Motor neuron (in vitro differentiated cells): ENCODE data around the gene DNAJC25. TPM values are rescaled to one million over a fixed set of nuclear protein-coding genes. Genes with fewer than 3 reads are reported as not detected.

Experiments used
- ATAC-seq, 8 experiments: fragments of 200-7000 bp; cut with Tn5 transposase; replicated peaks in 6 of 8; 2 replicates each; pipeline ENCODE4 v1.8.0; 2021; ENCODE audit warnings: mild to moderate bottlenecking in 8 of 8, moderate library complexity in 8 of 8
- H3K27ac ChIP-seq, 2 donors: fragments of 250-450 bp; sonication (Bioruptor Pico); 2 replicates each; pipeline ENCODE4 v1.9.0; 2021; ENCODE audit warnings: antibody characterized with exemption in 2 of 2, mild to moderate bottlenecking in 2 of 2, moderate library complexity in 1 of 2
- H3K4me1 ChIP-seq, 2 donors: fragments of 250-450 bp; sonication (Bioruptor Pico); replicated peaks in 1 of 2; 2 replicates each; pipeline ENCODE4 v1.6.1; 2021; ENCODE audit warnings: antibody characterized with exemption in 2 of 2, mild to moderate bottlenecking in 2 of 2, moderate library complexity in 1 of 2
- H3K4me3 ChIP-seq, 5 donors: fragments of 250-450 bp; sonication (Bioruptor Pico); 2 replicates each; pipeline ENCODE4 v1.9.0; 2021; ENCODE audit warnings: antibody characterized with exemption in 5 of 5, mild to moderate bottlenecking in 5 of 5, moderate library complexity in 4 of 5
- WGBS, 10 experiments: fragments of 450-650 bp; shearing (Covaris generic); methylation state at CpG; one replicate each; pipeline ENCODE4 v1.0.0; 2022; 5-methylcytosine and 5-hydroxymethylcytosine counted together
- in situ Hi-C, 9 experiments: fragments of 400-800 bp; cut with MboI; loops; one replicate each; pipeline ENCODE4 v1.15.0; 2021; ENCODE audit warnings: low sequenced_read_pairs in 9 of 9, low pct_unique_long_range_greater_than_20kb in 2 of 9; ENCODE audit not compliant: unreplicated experiment in 9 of 9
- total RNA-seq, 8 experiments: library from RNA; unstranded; fragments of 300-600 nt; gene quantifications; 2 replicates each; pipeline versions ENCODE4 v1.2.3 to v1.2.4, GENCODE V29; 2022

Gene DNAJC25
- total RNA-seq, 8 experiments from 2014 or later, result 6.0 to 13.7 (median 9.1) TPM

DNA sequence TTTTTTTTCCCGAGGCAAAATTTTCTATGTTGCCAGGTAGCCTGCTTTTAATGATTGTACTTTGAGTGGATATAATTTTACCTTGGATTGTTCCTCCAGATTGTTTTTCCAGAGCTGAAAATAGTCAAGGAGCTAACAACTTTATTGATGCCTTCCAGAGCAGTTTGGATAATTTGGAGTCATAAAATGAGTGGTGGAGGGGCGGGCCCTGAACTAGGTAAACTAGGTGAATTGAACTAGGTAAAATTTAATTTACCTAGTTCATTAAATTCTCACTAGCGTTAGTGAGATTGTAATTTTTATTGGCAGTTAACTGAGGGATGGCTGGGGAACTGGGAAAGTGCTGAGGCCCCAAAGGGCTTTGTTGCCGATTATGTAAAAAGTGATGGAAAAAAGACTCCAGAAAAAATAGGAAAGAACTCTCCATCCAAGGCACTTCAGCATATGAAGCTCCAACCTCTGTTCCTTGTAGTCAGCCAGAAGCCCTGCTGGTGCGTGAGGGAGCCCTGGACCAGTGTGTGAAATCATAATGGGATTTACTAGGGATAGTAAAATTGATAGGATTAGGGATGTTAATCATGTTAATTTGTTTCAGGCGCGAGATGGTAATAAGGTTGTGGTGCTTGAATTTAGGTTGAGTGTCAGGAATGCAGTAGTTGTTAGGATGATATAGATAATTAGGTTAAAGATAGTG, 1.7 kb downstream of the DNAJC25 start:
- Histone ChIP-seq H3K4me1 (peaks cover 4 to 14% of the 10 kb centered on the region in 2 donors), H3K27ac (no peak overlapping the region), H3K4me3 (peak overlapping the region; percentile 67 to 100 (median 93))
- in situ Hi-C loops, result no loop called here
- no peak for ATAC-seq
- WGBS, 10 experiments, result 52 to 87% (median 73%) methylated on average over 2 to 7 of the region's 7 CpGs

DNA sequence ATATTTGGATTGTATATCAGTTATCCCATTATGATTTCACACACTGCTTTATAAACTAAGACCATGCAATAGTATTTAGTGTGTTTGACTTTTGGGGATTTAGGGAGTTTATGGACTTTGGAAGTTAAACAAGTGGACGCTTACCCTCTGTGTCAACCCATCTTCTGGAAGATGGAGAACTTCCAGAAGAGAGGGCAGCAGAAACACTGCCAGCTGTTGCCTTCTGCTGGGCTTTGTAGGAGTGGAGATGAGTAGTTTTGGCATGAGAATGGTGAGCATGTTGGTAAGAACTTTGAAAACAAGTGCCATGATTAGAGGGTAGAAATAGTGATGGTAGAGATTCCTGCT, 2.2 kb downstream of the DNAJC25 start:
- H3K4me3 ChIP-seq, result peak overlapping the region in 1 of 5 donors; percentile 95
- peaks cover 4 to 14% of the 10 kb centered on the region in 2 donors for H3K4me1 ChIP-seq
- in situ Hi-C loops, result no loop called here
- H3K27ac ChIP-seq, result no peak overlapping the region
- ATAC-seq, result no peak
- 83 to 100% (median 100%) methylated on average over 1 of the region's 1 CpG; no CpG with 5 or more reads in 7 of the 10 experiments for WGBS, 10 experiments

- no peak overlapping the region for H3K27ac ChIP-seq
- in situ Hi-C loops, result no loop called here
- 86 to 100% methylated on average over 1 of the region's 1 CpG; no CpG with 5 or more reads in 8 of the 10 experiments for WGBS, 10 experiments
- no peak overlapping the region for H3K4me3 ChIP-seq
- peaks cover 4 to 14% of the 10 kb centered on the region in 2 donors for H3K4me1 ChIP-seq
- no peak for ATAC-seq
These were observed 3.7 kb downstream of the DNAJC25 start for GRCh38 chr9:111634860-111635259.

- 81 to 100% (median 91%) methylated on average over 2 to 6 of the region's 6 CpGs for WGBS, 10 experiments
- ATAC-seq, result no peak
- H3K4me3 ChIP-seq, result no peak overlapping the region
- in situ Hi-C loops, result no loop called here
- no peak overlapping the region for H3K27ac ChIP-seq
- H3K4me1 ChIP-seq, result peaks cover 4 to 13% of the 10 kb centered on the region in 2 donors
These were observed 6.4 kb downstream of the DNAJC25 start for GRCh38 chr9:111637421-111637950.

GRCh38 chr9:111644195-111644772, 13.2 kb downstream of the DNAJC25 start:
- H3K4me3 ChIP-seq, result no peak overlapping the region
- no peak for ATAC-seq
- no peak overlapping the region for H3K27ac ChIP-seq
- in situ Hi-C loops, result no loop called here
- WGBS, 10 experiments, result 84 to 100% (median 94%) methylated on average over 2 to 8 of the region's 8 CpGs
- H3K4me1 ChIP-seq, result no peaks in the 10 kb centered on the region

GRCh38 chr9:111645806-111646205, 14.7 kb downstream of the DNAJC25 start:
- WGBS, 10 experiments, result 80 to 100% (median 100%) methylated on average over 1 of the region's 1 CpG; no CpG with 5 or more reads in 2 of the 10 experiments
- ATAC-seq, result no peak
- Histone ChIP-seq H3K27ac (no peak overlapping the region), H3K4me3 (no peak overlapping the region), H3K4me1 (no peaks in the 10 kb centered on the region)
- in situ Hi-C loops, result no loop called here

DNA sequence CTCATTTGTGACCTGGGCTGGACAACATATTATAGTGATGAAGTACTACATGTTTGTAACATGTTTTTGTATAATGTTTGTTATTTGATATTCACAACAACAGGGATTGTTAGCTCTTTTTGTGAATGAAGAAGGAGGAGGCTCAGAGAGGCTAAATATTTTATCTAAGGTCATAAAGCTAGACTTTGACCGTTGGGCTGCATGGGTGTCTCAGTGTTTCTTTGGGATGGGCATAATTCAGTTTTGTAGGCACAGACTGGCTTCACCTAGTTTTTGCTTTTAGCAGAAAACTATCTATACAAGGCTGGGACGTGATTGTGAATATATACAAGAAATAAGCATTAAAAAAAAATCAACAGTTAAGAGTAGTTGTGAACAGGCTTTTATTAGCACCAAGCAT, 15.3 kb downstream of the DNAJC25 start:
- Histone ChIP-seq H3K4me3 (no peak overlapping the region), H3K27ac (no peak overlapping the region), H3K4me1 (no peaks in the 10 kb centered on the region)
- in situ Hi-C loops, result no loop called here
- WGBS, 10 experiments, result 71 to 100% (median 93%) methylated on average over 1 to 2 of the region's 2 CpGs; no CpG with 5 or more reads in 1 of the 10 experiments
- no peak for ATAC-seq

DNA sequence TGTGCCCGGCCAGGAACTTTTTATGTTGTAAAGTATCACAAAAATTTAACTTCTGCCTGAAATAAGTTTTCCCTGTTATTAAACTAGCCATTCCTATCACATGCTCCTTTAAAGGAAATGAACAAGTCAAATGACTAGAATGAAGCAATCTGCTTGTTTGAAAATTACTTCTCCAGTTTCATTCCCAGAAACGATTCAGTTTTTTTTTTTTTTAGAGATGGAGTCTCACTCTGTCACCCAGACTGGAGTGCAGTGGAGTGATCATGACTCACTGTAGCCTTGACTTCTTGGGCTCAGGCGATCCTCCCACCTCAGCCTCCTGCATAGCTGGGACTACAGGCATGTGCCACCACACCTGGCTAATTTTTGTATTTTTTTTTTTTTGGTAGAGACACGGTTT, 16.9 kb downstream of the DNAJC25 start:
- peak in 1 of 8 experiments; percentile 46 for ATAC-seq

DNA sequence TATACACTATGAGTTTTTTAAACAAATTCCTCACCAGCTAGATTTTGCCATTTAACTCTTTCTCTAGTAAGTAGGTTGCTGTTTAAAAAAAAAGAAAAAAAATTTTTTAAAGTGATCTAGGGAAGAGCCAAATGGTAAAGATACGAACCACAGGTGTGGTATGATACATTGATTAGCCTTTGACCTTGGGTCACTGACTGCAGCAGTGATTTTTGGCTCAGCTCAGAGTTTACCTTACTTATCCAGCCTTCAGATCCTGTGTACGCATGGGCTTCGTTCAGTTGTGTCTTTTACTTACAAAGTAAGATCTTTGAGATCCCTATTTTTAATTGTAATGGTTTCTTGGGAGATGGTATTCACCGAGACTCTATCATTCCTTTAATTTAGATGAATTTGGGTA, 17.9 kb downstream of the DNAJC25 start:
- Histone ChIP-seq H3K4me1 (no peaks in the 10 kb centered on the region), H3K27ac (no peak overlapping the region), H3K4me3 (no peak overlapping the region)
- ATAC-seq, result no peak
- in situ Hi-C loops, result no loop called here
- 86 to 100% (median 99%) methylated on average over 1 to 4 of the region's 4 CpGs for WGBS, 10 experiments

More for the DNA sequence above, 16.9 kb downstream of the DNAJC25 start:
- in situ Hi-C loops, result no loop called here
- H3K4me3 ChIP-seq, result no peak overlapping the region
- no peak overlapping the region for H3K27ac ChIP-seq
- WGBS, 10 experiments, result 0 to 100% (median 97%) methylated on average over 1 to 4 of the region's 4 CpGs
- no peaks in the 10 kb centered on the region for H3K4me1 ChIP-seq

- Histone ChIP-seq H3K4me3 (no peak overlapping the region), H3K4me1 (peaks cover 0 to 2% of the 10 kb centered on the region in 2 donors), H3K27ac (no peak overlapping the region)
- 45 to 100% (median 80%) methylated on average over 2 to 6 of the region's 6 CpGs for WGBS, 10 experiments
- peak in 1 of 8 experiments; percentile 3 for ATAC-seq
- in situ Hi-C loops, result no loop called here
These were observed 25.9 kb downstream of the DNAJC25 start for GRCh38 chr9:111657051-111657450.

DNA sequence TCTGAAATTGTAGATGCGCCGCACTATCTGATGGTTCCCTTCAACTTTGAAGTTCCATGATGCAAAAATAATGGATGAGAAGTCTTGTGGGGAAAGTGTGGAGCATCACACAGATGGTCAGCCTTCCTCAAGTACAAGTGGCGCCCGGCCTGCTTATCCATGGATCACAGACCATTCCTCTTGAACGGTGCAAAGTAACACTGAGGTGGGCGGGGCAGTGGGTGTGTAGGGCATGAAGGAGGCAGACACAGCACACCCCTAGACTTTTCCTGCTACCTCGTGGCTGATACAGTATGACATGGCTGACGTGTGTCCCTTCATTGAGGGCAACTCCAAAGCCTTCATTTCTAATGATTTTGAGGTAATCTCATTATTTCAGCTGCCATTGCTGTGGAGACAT, 27.8 kb downstream of the DNAJC25 start:
- 25 to 100% (median 80%) methylated on average over 1 to 3 of the region's 8 CpGs; no CpG with 5 or more reads in 4 of the 10 experiments for WGBS, 10 experiments
- in situ Hi-C loops, result no loop called here
- Histone ChIP-seq H3K4me3 (no peak overlapping the region), H3K4me1 (peaks cover 2 to 10% of the 10 kb centered on the region in 2 donors), H3K27ac (no peak overlapping the region)
- no peak for ATAC-seq

DNA sequence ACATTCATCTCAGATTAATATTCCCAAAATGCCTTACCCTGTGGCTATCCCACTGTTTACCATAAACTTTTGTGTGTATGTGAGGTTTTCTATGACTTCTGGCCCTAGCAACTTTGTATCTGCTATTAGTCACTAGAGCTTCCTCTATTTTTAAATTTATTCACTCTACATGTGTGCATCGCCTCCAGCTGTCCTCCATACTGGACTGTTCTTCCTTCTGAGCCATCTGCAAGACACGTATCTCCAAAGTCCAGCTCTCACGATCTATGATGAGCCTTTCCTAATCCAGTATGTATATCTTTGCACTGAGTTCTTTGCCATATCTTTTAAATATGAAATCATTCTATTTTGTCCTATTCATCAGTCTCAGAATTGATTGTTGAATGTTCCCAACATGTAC, 28.6 kb downstream of the DNAJC25 start:
- 11 to 96% (median 83%) methylated on average over 1 to 3 of the region's 3 CpGs; no CpG with 5 or more reads in 1 of the 10 experiments for WGBS, 10 experiments
- H3K27ac ChIP-seq, result no peak overlapping the region
- no peak overlapping the region for H3K4me3 ChIP-seq
- ATAC-seq, result peak in 2 of 8 experiments; percentile 27 to 40
- peaks cover 2 to 10% of the 10 kb centered on the region in 2 donors for H3K4me1 ChIP-seq
- in situ Hi-C loops, result no loop called here

DNA sequence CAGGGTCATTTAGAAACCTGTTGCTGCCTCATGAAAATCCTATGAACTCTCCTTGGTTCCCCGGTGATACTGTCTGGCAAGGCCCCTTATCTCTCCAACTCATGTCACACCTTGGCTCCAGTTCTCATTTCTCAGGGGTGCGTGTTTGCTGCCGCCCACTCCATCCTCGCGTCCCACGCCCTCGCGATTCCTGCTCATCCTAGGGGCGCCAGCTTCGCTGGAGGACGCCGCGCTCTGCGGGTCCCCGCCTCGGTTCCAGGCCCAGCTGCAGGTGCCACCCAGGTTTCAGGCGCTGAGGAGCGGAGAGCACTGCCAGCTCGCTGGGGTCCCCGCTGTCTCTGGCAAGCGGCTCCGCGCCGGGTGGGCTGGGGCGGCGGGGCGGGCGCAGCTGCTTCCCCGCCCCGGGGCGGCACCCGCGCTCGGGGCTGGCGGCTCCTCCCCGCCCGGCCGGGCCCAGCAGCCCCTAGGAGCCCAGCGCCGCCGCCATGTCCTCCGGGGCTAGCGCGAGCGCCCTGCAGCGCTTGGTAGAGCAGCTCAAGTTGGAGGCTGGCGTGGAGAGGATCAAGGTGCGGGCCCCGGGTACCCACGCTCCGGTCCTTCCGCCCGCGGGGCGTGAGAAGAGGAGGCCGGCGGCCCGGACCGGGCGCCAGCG, 30.1 kb downstream of the DNAJC25 start, which contains the start of gene GNG10:
Gene GNG10, plus strand, starts transcription at position 456 of the 652 bp plus-strand sequence. Its CDS starts 30 bp downstream, at position 486.
- Histone ChIP-seq H3K27ac (peak within 1 kb of the TSS; percentile 73 to 94), H3K4me1 (peaks cover 2 to 10% of the 10 kb centered on the region in 2 donors), H3K4me3 (peak within 1 kb of the TSS; percentile 63 to 96 (median 75))
- 0 to 20% (median 2%) methylated on average over 1 to 9 of the region's 61 CpGs; no CpG with 5 or more reads in 6 of the 10 experiments for WGBS, 10 experiments
- in situ Hi-C loops, result no loop called here
- peak; percentile 87 to 92 (median 89) for ATAC-seq
